Measurements from ENCODE around the gene KHDRBS1. TPM values are rescaled to one million over a fixed set of nuclear protein-coding genes. Genes with fewer than 3 reads are reported as not detected.

Gene KHDRBS1
- total RNA-seq, 1 experiment from 2014 or later: 86.7 TPM

- DNase-seq (no peak), ATAC-seq (no peak)
- no peaks in the 10 kb centered on the region for H3K9me2 ChIP-seq (replicated peaks; ENCODE audit: low read length)
- no peak overlapping the region for H3K9ac ChIP-seq (ENCODE audit: low read length)
- no peak overlapping the region for H3K27ac ChIP-seq (ENCODE audit: low read length)
- intact Hi-C loops (cut with micrococcal nuclease): no loop called here
- peaks cover 9% of the 10 kb centered on the region; the same call in 1 of the 2 replicates for H3K4me1 ChIP-seq (ENCODE audit: insufficient read depth, low read length)
- peaks cover 9% of the 10 kb centered on the region for H3K36me3 ChIP-seq (ENCODE audit: low read depth, low read length)
- H3K4me2 ChIP-seq (ENCODE audit: low read length): no peak overlapping the region
- no peak overlapping the region for H3K4me3 ChIP-seq (ENCODE audit: low read length)
- no peaks in the 10 kb centered on the region for H3K79me2 ChIP-seq (ENCODE audit: low read length)
- H3K27me3 ChIP-seq (ENCODE audit: low read length): no peaks in the 10 kb centered on the region
- H4K20me1 ChIP-seq (ENCODE audit: low read length): no peaks in the 10 kb centered on the region
- no peak overlapping the region for H2AFZ ChIP-seq (ENCODE audit: low read length)
- ChIA-PET CTCF (no interaction called here), POLR2A (ENCODE audit: unreplicated experiment) (no interaction called here)
- H3K9me3 ChIP-seq (ENCODE audit: low read length): no peaks in the 10 kb centered on the region
- no peaks in the 10 kb centered on the region for H3F3A ChIP-seq (ENCODE audit: low read length, unreplicated experiment)
- BruUV-seq (replicated peaks): no TSS peak
- TF ChIP-seq EZH2phosphoT487 (IDR thresholded peaks at IDR 0.05; ENCODE audit: borderline replicate concordance, low read length): no peak
- TF ChIP-seq EZH2 (IDR thresholded peaks at IDR 0.05; ENCODE audit: low read length, unreplicated experiment): no peak
- TF ChIP-seq CTCF (conservative IDR thresholded peaks at IDR 0.05; ENCODE audit: low read depth, low read length): no peak
Measured at GRCh38 chr1:32091591-32091990, 77.9 kb downstream of the KHDRBS1 start.

Small RNA genes within 50 kb of the gene (microRNA-seq; reads per million reads assigned to microRNA genes)
- gene MIR5585 (ENCODE audit: unreplicated experiment): not detected

Other genes with a start within 250 kb of the KHDRBS1 start
- gene ADGRB2, start 249.5 kb upstream of the KHDRBS1 start, total RNA-seq (2014; rRNA removed): 12.3 and 15.7 TPM in 2 replicates
- gene SPOCD1, start 197.8 kb upstream of the KHDRBS1 start, total RNA-seq (2014; rRNA removed): 4.1 and 5.4 TPM in 2 replicates
- gene PTP4A2, start 75.5 kb upstream of the KHDRBS1 start, total RNA-seq (2014; rRNA removed): 335 and 340 TPM in 2 replicates
- gene TMEM39B, start 59.1 kb downstream of the KHDRBS1 start, total RNA-seq (2014; rRNA removed): 7.7 and 9.4 TPM in 2 replicates
- gene KPNA6, start 94.2 kb downstream of the KHDRBS1 start, total RNA-seq (2014; rRNA removed): 45.7 and 45.8 TPM in 2 replicates
- 64.2 and 79.0 TPM in 2 replicates for gene TXLNA, start 165.8 kb downstream of the KHDRBS1 start, total RNA-seq (2014; rRNA removed)
- gene CCDC28B, start 186.7 kb downstream of the KHDRBS1 start, total RNA-seq (2014; rRNA removed): 4.7 and 5.5 TPM in 2 replicates
- 8.5 and 11.8 TPM in 2 replicates for gene IQCC, start 191.8 kb downstream of the KHDRBS1 start, total RNA-seq (2014; rRNA removed)
- not detected in 2 replicates for gene DCDC2B, start 195.2 kb downstream of the KHDRBS1 start, total RNA-seq (2014; rRNA removed)
- gene TMEM234, start 208.5 kb downstream of the KHDRBS1 start, total RNA-seq (2014; rRNA removed): 4.2 and 7.7 TPM in 2 replicates
- 413 and 442 TPM in 2 replicates for gene EIF3I, start 208.5 kb downstream of the KHDRBS1 start, total RNA-seq (2014; rRNA removed)
- 1.3 and 1.6 TPM in 2 replicates for gene FAM167B, start 233.4 kb downstream of the KHDRBS1 start, total RNA-seq (2014; rRNA removed)
- gene LCK, start 237.4 kb downstream of the KHDRBS1 start, total RNA-seq (2014; rRNA removed): 3.6 and 4.3 TPM in 2 replicates

All from PC-3 (cell line).